ENCODE data around the gene GRHL1.

The GRHL1 gene

DNA sequence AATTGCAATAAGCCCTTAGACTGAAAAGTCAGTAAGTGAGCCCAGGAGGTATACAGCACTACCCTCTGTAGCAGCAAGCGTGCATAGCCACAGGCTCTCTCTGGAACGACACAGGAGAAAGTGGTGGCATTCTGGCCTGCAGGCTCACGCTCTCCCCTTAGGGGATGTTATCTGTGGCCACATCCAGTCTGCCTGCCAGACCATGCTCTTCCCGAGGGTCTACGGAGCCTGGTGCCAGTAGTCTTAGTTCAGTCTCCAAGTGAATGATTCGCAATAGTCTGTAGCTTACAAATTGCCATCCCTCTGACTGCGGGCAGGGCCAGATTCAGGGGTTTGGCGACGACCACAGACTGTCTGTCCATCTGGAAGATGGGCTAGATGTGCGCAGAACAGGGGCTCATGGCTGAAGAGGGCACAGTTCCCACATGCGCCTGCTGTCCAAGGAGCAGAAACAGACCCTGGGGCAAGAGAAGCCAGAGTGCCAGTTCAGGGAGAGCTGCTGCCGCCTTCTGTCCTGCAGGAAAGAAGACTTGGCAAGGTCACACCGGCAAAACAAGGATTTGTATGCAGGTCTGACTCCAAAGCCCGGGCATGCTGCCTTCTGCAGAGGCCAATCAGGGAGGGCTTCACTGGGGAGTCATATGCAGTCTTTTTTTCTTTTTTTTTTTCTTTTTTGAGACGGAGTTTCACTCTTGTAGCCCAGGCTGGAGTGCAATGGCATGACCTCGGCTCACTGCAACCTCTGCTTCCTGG lies 88.3 kb downstream of the GRHL1 start:
- no peak for TF ChIP-seq ZNF560 (tag by site-specific recombination; IDR thresholded peaks at IDR 0.05; ENCODE audit: borderline replicate concordance)
- TF ChIP-seq ZNF138 (tag by site-specific recombination; IDR thresholded peaks at IDR 0.05; ENCODE audit: borderline replicate concordance) = no peak
- Histone ChIP-seq H3K27ac (ENCODE audit: extremely low read depth, low read depth, low read length) (no peak overlapping the region), H3K4me1 (ENCODE audit: control insufficient read depth, insufficient read depth, low read length) (peaks cover 2% of the 10 kb centered on the region), H3K9me3 (ENCODE audit: control insufficient read depth, insufficient read depth, low read depth, low read length) (no peaks in the 10 kb centered on the region), H3K4me3 (ENCODE audit: low read depth, low read length) (no peak overlapping the region), H3K36me3 (ENCODE audit: control insufficient read depth in 2 of 2, insufficient read depth in 1 of 2, low read length in 2 of 2) (no peaks in the 10 kb centered on the region)
- CTCF ChIA-PET = interaction anchor here (1.5 kb wide), 1 partner anchor 55 kb away, joined by 4 read pairs; no protein-coding TSS in a partner anchor
- POLR2A ChIA-PET = no interaction called here

DNA sequence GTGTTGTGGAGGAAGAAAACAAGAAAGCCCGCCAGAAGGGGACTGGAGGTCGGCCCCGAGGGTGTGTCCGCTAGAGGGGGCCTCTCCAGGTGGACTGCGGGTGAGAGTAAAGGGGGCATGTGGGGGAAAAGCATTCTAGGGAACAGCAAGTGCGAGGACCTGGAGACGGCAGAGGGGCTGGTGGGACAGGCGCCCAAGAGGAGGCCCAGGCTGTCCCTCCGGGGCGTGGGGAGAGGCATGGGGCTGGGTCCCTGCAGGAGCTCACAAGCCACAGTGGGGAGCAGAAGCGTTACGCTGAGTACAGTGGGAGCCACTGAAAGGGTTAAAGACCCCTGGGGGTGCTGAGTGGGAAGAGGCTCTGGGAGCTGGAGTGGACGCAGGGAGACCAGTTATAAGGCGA lies 90.2 kb downstream of the GRHL1 start:
- Histone ChIP-seq H3K4me3 (ENCODE audit: low read depth, low read length) (no peak overlapping the region), H3K27ac (ENCODE audit: extremely low read depth, low read depth, low read length) (no peak overlapping the region), H3K36me3 (ENCODE audit: control insufficient read depth in 2 of 2, insufficient read depth in 1 of 2, low read length in 2 of 2) (peaks cover 0 to 6% of the 10 kb centered on the region in 2 experiments; a peak in 1 of 3 replicates), H3K9me3 (ENCODE audit: control insufficient read depth, insufficient read depth, low read depth, low read length) (no peaks in the 10 kb centered on the region), H3K4me1 (ENCODE audit: control insufficient read depth, insufficient read depth, low read length) (peaks cover 2% of the 10 kb centered on the region)
- POLR2A ChIA-PET = no interaction called here
- TF ChIP-seq RBAK (tag by site-specific recombination; IDR thresholded peaks at IDR 0.05) (no peak), ZSCAN30 (tag by site-specific recombination; IDR thresholded peaks at IDR 0.05) (no peak), ZNF510 (tag by site-specific recombination; IDR thresholded peaks at IDR 0.05; ENCODE audit: insufficient replicate concordance) (no peak), ZNF670 (tag by site-specific recombination; IDR thresholded peaks at IDR 0.05; ENCODE audit: low read depth) (no peak), ZNF248 (tag by site-specific recombination; IDR thresholded peaks at IDR 0.05) (no peak), ZNF274 (IDR thresholded peaks at IDR 0.05; ENCODE audit: low read length) (no peak), ZNF274 (tag by site-specific recombination; IDR thresholded peaks at IDR 0.05; ENCODE audit: borderline replicate concordance) (no peak), ZNF426 (tag by site-specific recombination; IDR thresholded peaks at IDR 0.05) (no peak), ZNF239 (tag by site-specific recombination; IDR thresholded peaks at IDR 0.05) (no peak), ZNF354C (tag by site-specific recombination; IDR thresholded peaks at IDR 0.05; ENCODE audit: borderline replicate concordance, low read depth) (no peak), ZNF48 (tag by site-specific recombination; IDR thresholded peaks at IDR 0.05) (no peak)
- TF ChIP-seq, protein P1, sequence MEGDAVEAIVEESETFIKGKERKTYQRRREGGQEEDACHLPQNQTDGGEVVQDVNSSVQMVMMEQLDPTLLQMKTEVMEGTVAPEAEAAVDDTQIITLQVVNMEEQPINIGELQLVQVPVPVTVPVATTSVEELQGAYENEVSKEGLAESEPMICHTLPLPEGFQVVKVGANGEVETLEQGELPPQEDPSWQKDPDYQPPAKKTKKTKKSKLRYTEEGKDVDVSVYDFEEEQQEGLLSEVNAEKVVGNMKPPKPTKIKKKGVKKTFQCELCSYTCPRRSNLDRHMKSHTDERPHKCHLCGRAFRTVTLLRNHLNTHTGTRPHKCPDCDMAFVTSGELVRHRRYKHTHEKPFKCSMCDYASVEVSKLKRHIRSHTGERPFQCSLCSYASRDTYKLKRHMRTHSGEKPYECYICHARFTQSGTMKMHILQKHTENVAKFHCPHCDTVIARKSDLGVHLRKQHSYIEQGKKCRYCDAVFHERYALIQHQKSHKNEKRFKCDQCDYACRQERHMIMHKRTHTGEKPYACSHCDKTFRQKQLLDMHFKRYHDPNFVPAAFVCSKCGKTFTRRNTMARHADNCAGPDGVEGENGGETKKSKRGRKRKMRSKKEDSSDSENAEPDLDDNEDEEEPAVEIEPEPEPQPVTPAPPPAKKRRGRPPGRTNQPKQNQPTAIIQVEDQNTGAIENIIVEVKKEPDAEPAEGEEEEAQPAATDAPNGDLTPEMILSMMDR (tag by site-specific recombination; IDR thresholded peaks at IDR 0.05) = no peak
- TF ChIP-seq, protein P2, sequence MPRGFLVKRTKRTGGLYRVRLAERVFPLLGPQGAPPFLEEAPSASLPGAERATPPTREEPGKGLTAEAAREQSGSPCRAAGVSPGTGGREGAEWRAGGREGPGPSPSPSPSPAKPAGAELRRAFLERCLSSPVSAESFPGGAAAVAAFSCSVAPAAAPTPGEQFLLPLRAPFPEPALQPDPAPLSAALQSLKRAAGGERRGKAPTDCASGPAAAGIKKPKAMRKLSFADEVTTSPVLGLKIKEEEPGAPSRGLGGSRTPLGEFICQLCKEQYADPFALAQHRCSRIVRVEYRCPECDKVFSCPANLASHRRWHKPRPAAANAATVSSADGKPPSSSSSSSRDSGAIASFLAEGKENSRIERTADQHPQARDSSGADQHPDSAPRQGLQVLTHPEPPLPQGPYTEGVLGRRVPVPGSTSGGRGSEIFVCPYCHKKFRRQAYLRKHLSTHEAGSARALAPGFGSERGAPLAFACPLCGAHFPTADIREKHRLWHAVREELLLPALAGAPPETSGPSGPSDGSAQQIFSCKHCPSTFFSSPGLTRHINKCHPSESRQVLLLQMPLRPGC (tag by site-specific recombination; IDR thresholded peaks at IDR 0.05) = no peak
- CTCF ChIA-PET = interaction anchor here (1.4 kb wide), 1 partner anchor 58 kb away, joined by 4 read pairs; no protein-coding TSS in a partner anchor

DNA sequence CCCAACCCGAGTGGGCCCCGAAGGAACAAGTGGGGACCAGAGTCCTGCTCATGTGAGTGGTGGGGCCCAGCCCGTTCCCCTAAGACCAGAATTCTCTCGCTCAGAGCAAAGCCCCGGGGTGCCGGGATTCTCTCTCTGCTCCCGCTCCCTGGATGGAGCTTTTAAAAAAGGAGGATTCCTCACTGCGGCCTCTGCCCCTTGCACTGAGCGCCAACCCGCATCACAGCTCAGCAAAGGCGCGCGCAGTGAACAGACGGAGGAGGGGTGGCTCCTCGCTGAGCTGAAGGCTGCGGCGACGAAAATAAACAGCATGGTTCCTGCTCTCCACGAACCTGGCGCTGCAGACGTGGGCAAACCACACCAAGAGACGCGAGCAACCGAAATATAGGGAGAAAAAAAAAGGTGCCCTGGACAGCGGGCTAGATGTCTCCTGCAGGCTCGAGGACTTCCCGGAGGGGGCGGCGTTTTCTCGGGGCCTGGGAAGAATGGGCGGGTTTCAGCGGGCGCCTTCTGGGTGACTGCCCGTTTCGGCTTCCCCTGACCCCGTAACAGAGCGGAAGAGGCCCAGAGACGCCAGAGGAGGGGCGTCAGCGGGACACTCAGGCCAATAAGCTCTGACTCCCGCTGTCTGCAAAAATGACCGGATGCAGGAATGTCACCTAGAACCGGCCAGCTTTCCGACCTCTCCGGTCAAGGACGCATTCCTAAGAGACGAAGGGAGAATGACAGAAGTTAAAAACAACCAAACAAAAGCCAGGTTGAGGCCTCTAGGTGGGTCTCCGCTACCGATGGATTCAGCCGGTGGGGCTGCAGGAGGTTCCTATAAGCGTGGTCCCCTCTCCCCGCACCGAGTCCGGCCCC lies 91.0 kb downstream of the GRHL1 start:
- CTCF ChIA-PET = interaction anchor here (0.7 to 1.4 kb wide), 2 partner anchors 59 to 382 kb away, joined by 3 to 4 read pairs; no protein-coding TSS in a partner anchor
- no peak overlapping the region for H3K27ac ChIP-seq (ENCODE audit: extremely low read depth, low read depth, low read length)
- H3K4me1 ChIP-seq (ENCODE audit: control insufficient read depth, insufficient read depth, low read length) = peaks cover 2% of the 10 kb centered on the region
- H3K4me3 ChIP-seq (ENCODE audit: low read depth, low read length) = no peak overlapping the region
- TF ChIP-seq ZNF660 (tag by site-specific recombination; IDR thresholded peaks at IDR 0.05) (no peak), ZNF335 (tag by site-specific recombination; conservative IDR thresholded peaks at IDR 0.05) (0 out of 2 replicates have a peak, but pooled peaks have one; percentile 10)
- POLR2A ChIA-PET = interaction anchor here (3.0 kb wide), 1 partner anchor 15 kb away, joined by 17 read pairs; no protein-coding TSS in a partner anchor
- peaks cover 0 to 14% of the 10 kb centered on the region in 2 experiments; a peak in 1 of 3 replicates for H3K36me3 ChIP-seq (ENCODE audit: control insufficient read depth in 2 of 2, insufficient read depth in 1 of 2, low read length in 2 of 2)
- H3K9me3 ChIP-seq (ENCODE audit: control insufficient read depth, insufficient read depth, low read depth, low read length) = no peaks in the 10 kb centered on the region
